Osteoblast (primary cell): ENCODE data around the gene CDH4. TPM values are rescaled to one million over a fixed set of nuclear protein-coding genes. Genes with fewer than 3 reads are reported as not detected.

Source experiments
- DNase-seq: peaks from one replicate; pipeline ENCODE4 v3.0.0; 2011; ENCODE audit warnings: low spot score, mixed read lengths; ENCODE audit not compliant: insufficient read length; ENCODE audit errors: missing footprints
- H2AFZ ChIP-seq: 2 replicates; pipeline ENCODE4 v1.6.0; 2011; ENCODE audit warnings: mild to moderate bottlenecking, low read length
- H3K27ac ChIP-seq: 2 replicates; pipeline ENCODE4 v1.5.1; 2011; ENCODE audit warnings: mild to moderate bottlenecking, low read depth, low read length, moderate library complexity
- H3K27me3 ChIP-seq: 2 replicates; pipeline ENCODE4 v1.6.0; 2012; ENCODE audit warnings: mild to moderate bottlenecking, control low read depth, inconsistent platforms, low read length, moderate library complexity; ENCODE audit not compliant: insufficient read depth
- H3K36me3 ChIP-seq: 2 replicates; pipeline ENCODE4 v1.5.1; 2011; ENCODE audit warnings: mild to moderate bottlenecking, low read length, control low read depth, moderate library complexity; ENCODE audit not compliant: insufficient read depth
- H3K4me1 ChIP-seq: 2 replicates; pipeline ENCODE4 v1.5.1; 2011; ENCODE audit warnings: mild to moderate bottlenecking, low read length, control low read depth, moderate library complexity; ENCODE audit not compliant: insufficient read depth
- H3K4me2 ChIP-seq: 2 replicates; pipeline ENCODE4 v1.6.0; 2011; ENCODE audit warnings: mild to moderate bottlenecking, low read length; ENCODE audit not compliant: insufficient read depth
- H3K4me3 ChIP-seq: fragments of 200-600 bp; sonication (generic); 3 replicates; pipeline ENCODE4 v1.5.1; 2012; ENCODE audit warnings: mild to moderate bottlenecking, low read length, inconsistent platforms; ENCODE audit not compliant: insufficient read depth
- H3K79me2 ChIP-seq: 2 replicates; pipeline ENCODE4 v1.6.0; 2012; ENCODE audit warnings: mild to moderate bottlenecking, low read length, control low read depth, inconsistent platforms; ENCODE audit not compliant: insufficient read depth
- H3K9me3 ChIP-seq: 2 replicates; pipeline ENCODE4 v1.5.1; 2011; ENCODE audit warnings: low read depth, low read length, control low read depth
- H4K20me1 ChIP-seq: 2 replicates; pipeline ENCODE4 v1.6.0; 2012; ENCODE audit warnings: mild to moderate bottlenecking, low read length, control low read depth; ENCODE audit not compliant: insufficient read depth
- CTCF ChIP-seq: IDR thresholded peaks from 2 replicates; pipeline ENCODE4 v1.5.1; 2011; ENCODE audit warnings: mild to moderate bottlenecking, low read depth, low read length, moderate library complexity; ENCODE audit errors: extremely low read depth
- total RNA-seq: library from RNA; depleted of rRNA; stranded (reverse); fragments of >200 nt; gene quantifications from 2 replicates; pipeline ENCODE4 v1.2.3, GENCODE V29; 2012

CDH4 gene
- total RNA-seq, 1 donor: 1.1 TPM

GRCh38 chr20:61900011-61900944 is 648.2 kb downstream of the CDH4 start:
- H3K27ac ChIP-seq: no peak overlapping the region
- no peak overlapping the region for H3K4me2 ChIP-seq
- no peaks in the 10 kb centered on the region for H3K36me3 ChIP-seq
- H2AFZ ChIP-seq: no peak overlapping the region
- H3K79me2 ChIP-seq: no peaks in the 10 kb centered on the region
- H3K4me1 ChIP-seq: no peaks in the 10 kb centered on the region
- no peak overlapping the region for H3K4me3 ChIP-seq
- peaks cover 8% of the 10 kb centered on the region for H3K27me3 ChIP-seq
- no peak for TF ChIP-seq CTCF
- no peaks in the 10 kb centered on the region for H3K9me3 ChIP-seq
- no peak for DNase-seq
- peaks cover 2% of the 10 kb centered on the region for H4K20me1 ChIP-seq

- H3K9me3 ChIP-seq: no peaks in the 10 kb centered on the region
- TF ChIP-seq CTCF: no peak
- peaks cover 2% of the 10 kb centered on the region for H4K20me1 ChIP-seq
- H3K27ac ChIP-seq: no peak overlapping the region
- peaks cover 8% of the 10 kb centered on the region for H3K27me3 ChIP-seq
- no peak overlapping the region for H3K4me2 ChIP-seq
- no peaks in the 10 kb centered on the region for H3K36me3 ChIP-seq
- H3K4me1 ChIP-seq: no peaks in the 10 kb centered on the region
- no peak overlapping the region for H3K4me3 ChIP-seq
- H3K79me2 ChIP-seq: no peaks in the 10 kb centered on the region
- DNase-seq: no peak
- no peak overlapping the region for H2AFZ ChIP-seq
Measured at GRCh38 chr20:61900945-61901293, 648.9 kb downstream of the CDH4 start.

GRCh38 chr20:61901392-61902220 is 649.5 kb downstream of the CDH4 start:
- Histone ChIP-seq H3K9me3 (no peaks in the 10 kb centered on the region), H4K20me1 (no peaks in the 10 kb centered on the region), H3K4me1 (no peaks in the 10 kb centered on the region)

More at GRCh38 chr20:61901392-61902220, 649.5 kb downstream of the CDH4 start:
- Histone ChIP-seq H3K4me3 (no peak overlapping the region), H3K36me3 (no peaks in the 10 kb centered on the region), H3K79me2 (no peaks in the 10 kb centered on the region), H2AFZ (no peak overlapping the region), H3K4me2 (no peak overlapping the region), H3K27ac (no peak overlapping the region), H3K27me3 (peaks cover 8% of the 10 kb centered on the region)
- TF ChIP-seq CTCF: no peak
- no peak for DNase-seq
